ENCODE results near the gene ARMS2. TPM values are rescaled to one million over a fixed set of nuclear protein-coding genes. Genes with fewer than 3 reads are reported as not detected.

Gene ARMS2
- total and polyA plus RNA-seq, 4 experiments from 2014 or later: not detected

DNA sequence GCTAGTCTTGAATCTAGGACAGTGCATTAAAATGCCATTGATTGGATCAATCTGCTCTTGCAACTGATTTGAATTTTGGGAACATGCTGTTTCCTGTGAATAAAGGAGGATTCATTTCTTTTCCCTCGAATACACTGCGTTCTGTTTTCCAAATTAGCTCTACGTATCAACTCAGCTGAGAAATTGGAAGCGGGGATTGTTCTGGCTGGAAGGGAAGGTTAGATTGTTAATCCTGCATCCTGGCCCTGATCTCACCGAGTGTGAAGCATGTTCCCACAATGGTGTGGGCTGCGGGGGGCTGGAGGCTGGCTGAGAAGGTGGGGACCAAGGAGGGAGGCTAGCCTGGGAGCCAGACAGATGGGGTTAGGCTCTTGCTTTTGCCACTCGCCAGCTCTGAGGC is 24.5 kb downstream of the ARMS2 start:
- Histone ChIP-seq H3K27me3 (ENCODE audit: insufficient read depth, low read length) (no peaks in the 10 kb centered on the region), H3K4me3 (ENCODE audit: low read length in 2 of 2) (no peak overlapping the region), H3K27ac (ENCODE audit: low read depth, low read length) (no peak overlapping the region), H3K9me3 (ENCODE audit: control insufficient read depth in 1 of 2, low read length in 2 of 2) (no peaks in the 10 kb centered on the region), H3K4me1 (ENCODE audit: insufficient read depth, low read length) (no peaks in the 10 kb centered on the region), H3K36me3 (ENCODE audit: insufficient read depth, low read length) (no peaks in the 10 kb centered on the region)
- ChIA-PET CTCF (ENCODE audit: partially characterized antibody) (interaction anchor here (1.3 kb wide), 2 partner anchors 12 to 91 kb away, joined by 3 read pairs; no protein-coding TSS in a partner anchor), POLR2A (ENCODE audit: partially characterized antibody) (interaction anchor here (1.5 kb wide), 1 partner anchor 12 kb away, joined by 3 read pairs; no protein-coding TSS in a partner anchor)
- intact Hi-C loops (cut with micrococcal nuclease): no loop called here
- DNase-seq: no peak
- H3K27ac Mint-ChIP-seq: no peak overlapping the region
- H3K27me3 Mint-ChIP-seq: peaks cover 0 to 4% of the 10 kb centered on the region in 2 donors
- H3K4me3 Mint-ChIP-seq: no peak overlapping the region
- peaks cover 0 to 6% (median 2%) of the 10 kb centered on the region in 8 donors for H3K9me3 Mint-ChIP-seq
- peaks cover 3 to 6% (median 6%) of the 10 kb centered on the region in 4 donors for H3K4me1 Mint-ChIP-seq
- H3K36me3 Mint-ChIP-seq: no peaks in the 10 kb centered on the region

DNA sequence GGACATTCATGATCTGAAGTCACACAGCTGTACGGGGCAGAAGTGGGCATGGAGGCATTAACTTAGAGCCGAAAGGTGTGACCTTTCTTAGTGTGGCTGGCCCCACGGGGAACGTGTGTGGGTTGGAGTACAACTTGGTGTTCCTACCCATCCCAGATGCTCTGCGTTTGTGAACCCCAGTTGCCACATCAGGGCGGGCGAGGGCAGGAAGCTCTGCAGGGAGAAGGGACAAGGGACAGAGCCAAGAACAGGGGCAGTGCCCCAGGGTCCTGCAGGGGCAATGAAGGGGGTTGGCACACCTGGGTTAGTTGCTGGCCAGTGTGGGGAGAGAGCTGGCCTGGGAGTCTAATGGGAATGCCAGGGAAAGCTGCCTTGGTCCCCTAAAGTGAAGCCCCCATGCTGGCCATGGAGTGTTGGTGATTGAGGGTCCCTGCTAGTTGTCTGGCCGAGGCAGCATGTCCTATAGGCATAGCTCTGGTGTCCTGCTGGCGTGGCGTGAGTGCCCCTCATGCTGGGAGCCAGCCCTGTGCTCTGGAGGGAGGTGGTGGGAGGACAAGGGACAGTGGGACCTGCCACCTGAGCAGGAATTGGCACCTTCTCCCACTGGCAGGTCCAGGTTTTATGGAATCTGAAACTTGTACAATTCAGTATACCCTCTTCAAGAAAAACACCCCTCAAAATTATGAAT is 25.8 kb downstream of the ARMS2 start:
- Mint-ChIP-seq H3K27ac (no peak overlapping the region), H3K4me3 (no peak overlapping the region), H3K9me3 (peaks cover 0 to 6% (median 2%) of the 10 kb centered on the region in 8 donors), H3K36me3 (no peaks in the 10 kb centered on the region), H3K4me1 (no peaks in the 10 kb centered on the region), H3K27me3 (peaks cover 0 to 4% of the 10 kb centered on the region in 2 donors)
- no peaks in the 10 kb centered on the region for H3K27me3 ChIP-seq (ENCODE audit: insufficient read depth, low read length)
- H3K27ac ChIP-seq (ENCODE audit: low read depth, low read length): no peak overlapping the region
- no peaks in the 10 kb centered on the region for H3K4me1 ChIP-seq (ENCODE audit: insufficient read depth, low read length)
- no peaks in the 10 kb centered on the region for H3K9me3 ChIP-seq (ENCODE audit: control insufficient read depth in 1 of 2, low read length in 2 of 2)
- POLR2A ChIA-PET (ENCODE audit: partially characterized antibody): no interaction called here
- no peaks in the 10 kb centered on the region for H3K36me3 ChIP-seq (ENCODE audit: insufficient read depth, low read length)
- no peak for DNase-seq
- CTCF ChIA-PET (ENCODE audit: partially characterized antibody): no interaction called here
- intact Hi-C loops (cut with micrococcal nuclease): no loop called here
- no peak overlapping the region for H3K4me3 ChIP-seq (ENCODE audit: low read length in 2 of 2)

DNA sequence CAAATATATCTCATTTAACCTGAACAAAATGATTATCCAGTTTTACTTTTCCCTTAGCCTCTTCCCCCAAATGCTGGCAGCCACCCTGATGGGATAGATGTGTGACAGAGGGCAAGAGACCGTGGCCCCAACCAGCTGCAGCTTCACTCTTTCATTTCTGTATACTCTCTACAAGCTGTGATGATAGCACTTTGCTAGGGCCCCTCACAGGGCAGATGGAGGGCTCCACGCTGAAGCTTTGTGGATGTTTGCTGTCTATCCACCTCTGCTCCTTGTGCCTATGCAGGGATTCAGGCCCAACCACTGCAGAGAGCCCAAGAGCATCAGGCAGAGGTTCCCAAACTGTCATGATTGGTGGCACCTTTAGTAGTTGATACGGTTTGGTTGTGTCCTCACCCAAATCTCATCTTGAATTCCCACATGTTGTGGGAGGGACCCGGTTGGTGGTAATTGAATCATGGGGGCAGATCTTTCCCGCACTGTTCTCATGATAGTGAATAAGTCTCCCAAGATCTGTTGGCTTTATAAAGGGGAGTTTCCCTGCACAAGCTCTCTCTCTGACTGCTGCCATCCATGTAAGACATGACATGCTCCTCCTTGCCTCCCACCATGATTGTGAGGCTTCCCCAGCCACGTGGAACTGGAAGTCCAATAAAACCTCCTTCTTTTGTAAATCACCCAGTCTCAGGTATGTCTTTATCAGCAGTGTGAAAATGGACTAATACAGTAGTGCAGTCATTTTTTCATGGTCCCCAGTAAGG is 27.0 kb downstream of the ARMS2 start:
- Mint-ChIP-seq H3K9me3 (peaks cover 0 to 6% (median 2%) of the 10 kb centered on the region in 8 donors), H3K36me3 (no peaks in the 10 kb centered on the region), H3K4me3 (no peak overlapping the region), H3K4me1 (no peaks in the 10 kb centered on the region), H3K27ac (no peak overlapping the region), H3K27me3 (peaks cover 0 to 4% of the 10 kb centered on the region in 2 donors)
- POLR2A ChIA-PET (ENCODE audit: partially characterized antibody): no interaction called here
- CTCF ChIA-PET (ENCODE audit: partially characterized antibody): no interaction called here
- no peaks in the 10 kb centered on the region for H3K36me3 ChIP-seq (ENCODE audit: insufficient read depth, low read length)
- H3K27ac ChIP-seq (ENCODE audit: low read depth, low read length): no peak overlapping the region
- H3K4me3 ChIP-seq (ENCODE audit: low read length in 2 of 2): no peak overlapping the region
- no peaks in the 10 kb centered on the region for H3K27me3 ChIP-seq (ENCODE audit: insufficient read depth, low read length)
- no peaks in the 10 kb centered on the region for H3K9me3 ChIP-seq (ENCODE audit: control insufficient read depth in 1 of 2, low read length in 2 of 2)
- H3K4me1 ChIP-seq (ENCODE audit: insufficient read depth, low read length): no peaks in the 10 kb centered on the region
- intact Hi-C loops (cut with micrococcal nuclease): no loop called here
- no peak for DNase-seq

DNA sequence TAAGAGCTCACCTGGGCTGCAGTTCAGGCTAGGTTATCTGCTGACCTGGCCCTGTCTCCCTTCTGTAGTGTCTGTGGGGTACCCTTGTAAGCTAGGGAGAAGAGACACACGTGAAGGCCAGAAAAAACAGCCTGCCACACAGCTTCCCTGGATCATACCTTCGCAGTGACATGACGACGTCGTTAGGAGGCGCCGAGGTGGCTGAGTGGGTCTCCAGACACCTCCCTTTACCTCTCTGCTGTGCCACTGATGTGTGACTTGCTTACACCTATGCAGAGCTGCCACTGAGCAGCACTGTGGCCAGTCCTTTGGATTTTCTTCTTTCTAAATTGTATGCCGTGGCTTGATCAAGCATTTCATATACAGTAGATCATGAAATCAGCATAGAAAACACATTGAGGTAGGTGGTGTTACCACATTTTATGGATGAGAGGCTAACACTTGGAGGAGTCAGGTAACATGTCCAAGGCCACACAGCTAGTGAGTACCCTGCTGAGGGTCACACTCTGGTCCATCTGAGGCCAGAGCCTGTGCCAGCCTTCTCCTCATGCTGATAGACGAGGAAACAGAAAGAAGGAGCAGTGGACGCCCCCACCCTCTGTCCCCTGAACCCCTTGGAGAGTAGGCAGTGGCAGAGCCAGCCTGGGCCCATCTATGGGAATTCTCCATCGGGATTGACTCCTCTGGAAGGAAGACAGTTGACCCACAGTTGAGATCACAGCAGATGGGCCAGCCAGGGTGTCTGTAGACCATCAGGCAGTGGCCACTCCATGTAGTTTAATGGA is 30.0 kb downstream of the ARMS2 start:
- no peak overlapping the region for H3K4me3 Mint-ChIP-seq
- H3K9me3 Mint-ChIP-seq: peaks cover 0 to 6% (median 2%) of the 10 kb centered on the region in 8 donors
- H3K36me3 Mint-ChIP-seq: no peaks in the 10 kb centered on the region
- Histone ChIP-seq H3K27ac (ENCODE audit: low read depth, low read length) (no peak overlapping the region), H3K27me3 (ENCODE audit: insufficient read depth, low read length) (no peaks in the 10 kb centered on the region), H3K4me3 (ENCODE audit: low read length in 2 of 2) (no peak overlapping the region), H3K36me3 (ENCODE audit: insufficient read depth, low read length) (no peaks in the 10 kb centered on the region), H3K9me3 (ENCODE audit: control insufficient read depth in 1 of 2, low read length in 2 of 2) (no peaks in the 10 kb centered on the region), H3K4me1 (ENCODE audit: insufficient read depth, low read length) (no peaks in the 10 kb centered on the region)
- peaks cover 0 to 4% of the 10 kb centered on the region in 2 donors for H3K27me3 Mint-ChIP-seq
- DNase-seq: no peak
- intact Hi-C loops (cut with micrococcal nuclease): no loop called here
- CTCF ChIA-PET (ENCODE audit: partially characterized antibody): no interaction called here
- POLR2A ChIA-PET (ENCODE audit: partially characterized antibody): no interaction called here
- H3K27ac Mint-ChIP-seq: no peak overlapping the region
- peaks cover 0 to 4% (median under 1%) of the 10 kb centered on the region in 4 donors for H3K4me1 Mint-ChIP-seq

DNA sequence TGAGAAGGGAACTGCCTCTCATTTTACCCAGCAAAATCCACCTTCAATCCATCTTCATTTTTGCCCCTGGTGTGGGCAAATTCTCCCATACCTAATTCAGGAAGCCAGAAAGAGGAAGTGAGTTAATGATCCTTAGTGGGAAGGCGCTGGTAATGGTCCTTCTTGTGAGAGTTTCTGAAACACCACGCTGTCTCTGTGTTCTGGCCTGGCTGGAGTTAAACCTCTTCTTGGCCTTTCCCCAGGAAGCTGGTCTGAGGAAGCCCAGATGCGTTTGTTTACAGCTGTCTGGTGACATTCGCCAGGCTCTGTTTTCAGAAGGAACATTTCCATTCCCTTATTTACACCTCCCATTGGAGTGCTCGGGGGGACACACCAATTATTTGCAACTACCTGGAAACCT is 31.2 kb downstream of the ARMS2 start:
- Histone ChIP-seq H3K9me3 (ENCODE audit: control insufficient read depth in 1 of 2, low read length in 2 of 2) (no peaks in the 10 kb centered on the region), H3K4me3 (ENCODE audit: low read length in 2 of 2) (no peak overlapping the region), H3K27me3 (ENCODE audit: insufficient read depth, low read length) (no peaks in the 10 kb centered on the region), H3K36me3 (ENCODE audit: insufficient read depth, low read length) (no peaks in the 10 kb centered on the region), H3K27ac (ENCODE audit: low read depth, low read length) (no peak overlapping the region), H3K4me1 (ENCODE audit: insufficient read depth, low read length) (peaks cover 5% of the 10 kb centered on the region)
- ChIA-PET CTCF (ENCODE audit: partially characterized antibody) (no interaction called here), POLR2A (ENCODE audit: partially characterized antibody) (no interaction called here)
- DNase-seq: no peak
- Mint-ChIP-seq H3K36me3 (no peaks in the 10 kb centered on the region), H3K4me3 (no peak overlapping the region), H3K9me3 (peaks cover 0 to 6% (median 2%) of the 10 kb centered on the region in 8 donors), H3K27me3 (peaks cover 0 to 3% of the 10 kb centered on the region in 2 donors), H3K27ac (no peak overlapping the region), H3K4me1 (peaks cover 1 to 6% (median 3%) of the 10 kb centered on the region in 4 donors)
- intact Hi-C loops (cut with micrococcal nuclease): no loop called here

DNA sequence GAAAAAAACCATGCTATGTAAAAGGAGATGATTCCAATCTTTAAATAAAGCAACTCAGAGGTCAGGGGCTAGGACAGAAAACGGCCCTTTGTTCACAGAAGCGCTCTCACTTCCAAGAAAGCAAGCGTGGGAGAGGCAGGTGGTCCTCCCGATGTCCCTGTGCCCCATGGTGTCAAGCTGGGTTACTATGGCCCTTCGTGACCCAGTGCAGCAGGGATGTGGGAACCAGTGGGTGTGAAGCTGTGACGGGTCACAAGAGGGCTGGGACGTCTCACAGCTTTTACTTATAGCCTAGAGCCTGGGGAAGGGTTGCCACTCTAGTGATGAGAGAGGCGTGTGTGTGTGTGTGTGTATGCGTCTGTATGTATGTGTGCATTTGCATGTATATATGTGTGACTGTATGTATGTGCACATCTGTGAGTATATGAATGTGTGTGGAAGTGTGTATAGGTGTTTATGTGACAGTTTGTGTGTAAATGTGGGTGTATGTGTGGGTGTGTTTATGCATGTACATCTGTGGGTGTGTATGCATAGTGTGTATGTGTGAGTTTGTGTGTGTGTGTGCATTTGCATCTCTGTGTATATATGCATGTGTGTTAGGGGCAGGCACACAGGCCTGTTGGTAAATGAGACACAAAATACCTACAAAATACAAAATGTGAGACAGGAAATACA is 32.1 kb downstream of the ARMS2 start:
- intact Hi-C loops (cut with micrococcal nuclease): no loop called here
- Mint-ChIP-seq H3K9me3 (peaks cover 0 to 5% (median 2%) of the 10 kb centered on the region in 8 donors), H3K36me3 (no peaks in the 10 kb centered on the region), H3K4me3 (no peak overlapping the region), H3K27ac (no peak overlapping the region), H3K27me3 (peaks cover 0 to 3% of the 10 kb centered on the region in 2 donors), H3K4me1 (peaks cover 6 to 15% (median 11%) of the 10 kb centered on the region in 4 donors)
- peaks cover 14% of the 10 kb centered on the region for H3K4me1 ChIP-seq (ENCODE audit: insufficient read depth, low read length)
- H3K36me3 ChIP-seq (ENCODE audit: insufficient read depth, low read length): no peaks in the 10 kb centered on the region
- no peaks in the 10 kb centered on the region for H3K27me3 ChIP-seq (ENCODE audit: insufficient read depth, low read length)
- no peak for DNase-seq
- ChIA-PET POLR2A (ENCODE audit: partially characterized antibody) (interaction anchor here (1.0 to 1.3 kb wide), 2 partner anchors 28 to 30 kb away, joined by 4 to 5 read pairs; no protein-coding TSS in a partner anchor), CTCF (ENCODE audit: partially characterized antibody) (interaction anchor here (1.2 kb wide), 1 partner anchor 144 kb away, joined by 3 read pairs; no protein-coding TSS in a partner anchor)
- no peaks in the 10 kb centered on the region for H3K9me3 ChIP-seq (ENCODE audit: control insufficient read depth in 1 of 2, low read length in 2 of 2)
- no peak overlapping the region for H3K4me3 ChIP-seq (ENCODE audit: low read length in 2 of 2)
- no peak overlapping the region for H3K27ac ChIP-seq (ENCODE audit: low read depth, low read length)

Measured in CD4-positive, alpha-beta memory T cell (primary cell).